Liver (tissue), 9 donors: Measurements from ENCODE around the gene ASB2. TPM values are rescaled to one million over a fixed set of nuclear protein-coding genes. Genes with fewer than 3 reads are reported as not detected.
A peak's percentile ranks its signal among the peaks of the same experiment; 100 is the strongest.

Source experiments
- DNase-seq: peaks from one replicate; pipeline ENCODE4 v3.0.0-alpha.2; 2017; ENCODE audit warnings: low spot score
- H3K27ac ChIP-seq, 2 donors: one replicate each; pipeline ENCODE4 v1.7.0; 2013; ENCODE audit warnings: inconsistent platforms in 2 of 2, low read length in 2 of 2, control low read depth in 1 of 2, low read depth in 1 of 2, mild to moderate bottlenecking in 1 of 2
- H3K27me3 ChIP-seq, 4 donors: one replicate each; pipeline versions ENCODE4 v1.6.1 to v1.7.0; 2013; ENCODE audit warnings: low read length in 3 of 4, inconsistent platforms in 1 of 4, mild to moderate bottlenecking in 1 of 4, moderate library complexity in 1 of 4; ENCODE audit not compliant: control insufficient read depth in 4 of 4, insufficient read depth in 4 of 4
- H3K36me3 ChIP-seq, 4 donors: one replicate each; pipeline versions ENCODE4 v1.6.1 to v1.7.0; 2013; ENCODE audit warnings: low read length in 3 of 4, mild to moderate bottlenecking in 3 of 4, low read depth in 1 of 4, moderate library complexity in 1 of 4; ENCODE audit not compliant: control insufficient read depth in 4 of 4, insufficient read depth in 3 of 4
- H3K4me1 ChIP-seq, 4 donors: one replicate each; pipeline versions ENCODE4 v1.6.1 to v1.7.0; 2013; ENCODE audit warnings: low read length in 3 of 4, mild to moderate bottlenecking in 3 of 4, moderate library complexity in 1 of 4; ENCODE audit not compliant: control insufficient read depth in 4 of 4, insufficient read depth in 4 of 4
- H3K4me3 ChIP-seq, 3 donors: one replicate each; pipeline versions ENCODE4 v1.6.1 to v1.7.0; 2013; ENCODE audit warnings: low read length in 3 of 3, control low read depth in 1 of 3, low read depth in 1 of 3, mild to moderate bottlenecking in 1 of 3
- H3K9ac ChIP-seq, 2 donors: one replicate each; pipeline ENCODE4 v1.7.0; 2013; ENCODE audit warnings: low read length in 2 of 2, mild to moderate bottlenecking in 2 of 2, moderate library complexity in 2 of 2, control low read depth in 1 of 2, low read depth in 1 of 2
- H3K9me3 ChIP-seq, 4 donors: one replicate each; pipeline versions ENCODE4 v1.6.1 to v1.7.0; 2013; ENCODE audit warnings: low read length in 3 of 4; ENCODE audit not compliant: control insufficient read depth in 4 of 4
- ATF3 ChIP-seq: IDR thresholded peaks from 2 replicates; pipeline ENCODE4 v1.6.1; 2016; ENCODE audit warnings: antibody characterized with exemption
- CTCF ChIP-seq: fragments of 150-350 bp; IDR thresholded peaks from 2 replicates; pipeline ENCODE4 v1.5.1; 2017; ENCODE audit warnings: improper control_type of control experiment, low read depth, low read length; ENCODE audit not compliant: missing input control
- EGR1 ChIP-seq, 2 donors: IDR thresholded peaks; 2 replicates each; pipeline ENCODE4 v1.6.1; 2016 to 2018; ENCODE audit warnings: antibody characterized with exemption in 2 of 2, low read depth in 2 of 2
- FOXA1 ChIP-seq: IDR thresholded peaks from 2 replicates; pipeline ENCODE4 v1.6.1; 2016; ENCODE audit warnings: antibody characterized with exemption
- FOXA2 ChIP-seq: IDR thresholded peaks from 2 replicates; pipeline ENCODE4 v1.6.1; 2016; ENCODE audit warnings: antibody characterized with exemption
- GABPA ChIP-seq, 2 donors: IDR thresholded peaks in 1 of 2; conservative IDR thresholded peaks in 1 of 2; 2 replicates each; pipeline ENCODE4 v1.6.1; 2016; ENCODE audit warnings: antibody characterized with exemption in 2 of 2, mild to moderate bottlenecking in 1 of 2, moderate library complexity in 1 of 2
- HNF4G ChIP-seq: IDR thresholded peaks from 2 replicates; pipeline ENCODE4 v1.6.1; 2016; ENCODE audit warnings: antibody characterized with exemption
- JUND ChIP-seq, 2 donors: IDR thresholded peaks; 2 replicates each; pipeline ENCODE4 v1.6.1; 2016; ENCODE audit warnings: antibody characterized with exemption in 2 of 2
- MAX ChIP-seq: IDR thresholded peaks from 2 replicates; pipeline ENCODE4 v1.6.1; 2016; ENCODE audit warnings: antibody characterized with exemption
- RAD21 ChIP-seq, 2 donors: IDR thresholded peaks; 2 replicates each; pipeline ENCODE4 v1.6.1; 2016; ENCODE audit warnings: antibody characterized with exemption in 2 of 2, mild to moderate bottlenecking in 2 of 2
- REST ChIP-seq: IDR thresholded peaks from 2 replicates; pipeline ENCODE4 v1.6.1; 2016; ENCODE audit warnings: antibody characterized with exemption, mild to moderate bottlenecking
- RXRA ChIP-seq, 2 donors: IDR thresholded peaks; 2 replicates each; pipeline ENCODE4 v1.6.1; 2017 to 2018; ENCODE audit warnings: antibody characterized with exemption in 2 of 2, mild to moderate bottlenecking in 1 of 2
- TAF1 ChIP-seq: conservative IDR thresholded peaks from 2 replicates; pipeline ENCODE4 v1.6.1; 2016; ENCODE audit warnings: antibody characterized with exemption, mild to moderate bottlenecking
- YY1 ChIP-seq: IDR thresholded peaks from 2 replicates; pipeline ENCODE4 v1.6.1; 2016; ENCODE audit warnings: antibody characterized with exemption, mild to moderate bottlenecking
- WGBS: extraction: QIAGEN DNeasy Blood & Tissue Kit; methylation state at CpG from one replicate; pipeline ENCODE4 v1.1.7; 2013; 5-methylcytosine and 5-hydroxymethylcytosine counted together
- polyA plus RNA-seq, 2 donors: library from polyadenylated mRNA; stranded (reverse) in 1 of 2; unstranded in 1 of 2; fragments of 200-250 nt in 1 of 2; fragments of >200 nt in 1 of 2; fragmentation: Nextera tagmentation in 1 of 2; extraction: Ambion mirVana in 1 of 2; gene quantifications; one replicate each; pipeline versions ENCODE4 v1.2.1 to v1.2.3, GENCODE V29; 2013 to 2015
- total RNA-seq, 2 donors: library from RNA; depleted of rRNA; stranded (reverse); fragments of >200 nt; gene quantifications; one replicate each; pipeline ENCODE4 v1.2.3, GENCODE V29; 2014
- TF ChIP-seq, protein P1 (sequence below): IDR thresholded peaks from 2 replicates; pipeline ENCODE4 v1.6.1; 2016; ENCODE audit warnings: antibody characterized with exemption
- donor health status: healthy.
- donor health status: healthy.
- donor health status: healthy.
- donor health status: healthy.
- donor health status: healthy.

ASB2 gene
- total and polyA plus RNA-seq, 4 donors, result 0.18 to 0.56 (median 0.38) TPM

GRCh38 chr14:93893661-93894261, 82.6 kb downstream of the ASB2 start:
- Histone ChIP-seq H3K4me3 (no peak overlapping the region), H3K9me3 (no peaks in the 10 kb centered on the region), H3K27me3 (no peaks in the 10 kb centered on the region), H3K27ac (no peak overlapping the region), H3K4me1 (no peaks in the 10 kb centered on the region), H3K9ac (no peak overlapping the region), H3K36me3 (no peaks in the 10 kb centered on the region)
- no peak for DNase-seq
- TF ChIP-seq ATF3, result no peak
- TF ChIP-seq TAF1, result no peak
- no peak for TF ChIP-seq FOXA1
- no peak for TF ChIP-seq JUND (IDR thresholded peaks at IDR 0.05)
- TF ChIP-seq, protein P1, sequence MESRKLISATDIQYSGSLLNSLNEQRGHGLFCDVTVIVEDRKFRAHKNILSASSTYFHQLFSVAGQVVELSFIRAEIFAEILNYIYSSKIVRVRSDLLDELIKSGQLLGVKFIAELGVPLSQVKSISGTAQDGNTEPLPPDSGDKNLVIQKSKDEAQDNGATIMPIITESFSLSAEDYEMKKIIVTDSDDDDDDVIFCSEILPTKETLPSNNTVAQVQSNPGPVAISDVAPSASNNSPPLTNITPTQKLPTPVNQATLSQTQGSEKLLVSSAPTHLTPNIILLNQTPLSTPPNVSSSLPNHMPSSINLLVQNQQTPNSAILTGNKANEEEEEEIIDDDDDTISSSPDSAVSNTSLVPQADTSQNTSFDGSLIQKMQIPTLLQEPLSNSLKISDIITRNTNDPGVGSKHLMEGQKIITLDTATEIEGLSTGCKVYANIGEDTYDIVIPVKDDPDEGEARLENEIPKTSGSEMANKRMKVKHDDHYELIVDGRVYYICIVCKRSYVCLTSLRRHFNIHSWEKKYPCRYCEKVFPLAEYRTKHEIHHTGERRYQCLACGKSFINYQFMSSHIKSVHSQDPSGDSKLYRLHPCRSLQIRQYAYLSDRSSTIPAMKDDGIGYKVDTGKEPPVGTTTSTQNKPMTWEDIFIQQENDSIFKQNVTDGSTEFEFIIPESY, result no peak
- no peak for TF ChIP-seq CTCF
- no peak for TF ChIP-seq GABPA (IDR thresholded peaks at IDR 0.05 in 1 of 2, conservative IDR thresholded peaks at IDR 0.05 in 1 of 2)
- no peak for TF ChIP-seq HNF4G
- 80% methylated on average over 12 of the region's 12 CpGs for WGBS

GRCh38 chr14:93892923-93893558, 83.3 kb downstream of the ASB2 start:
- no peaks in the 10 kb centered on the region for H3K4me1 ChIP-seq
- peak; percentile 84 for DNase-seq
- 36% methylated on average over 13 of the region's 13 CpGs for WGBS
- no peaks in the 10 kb centered on the region for H3K9me3 ChIP-seq
- TF ChIP-seq MAX (no peak), FOXA2 (no peak), YY1 (no peak), EGR1 (IDR thresholded peaks at IDR 0.05; ENCODE audit: low read depth in 2 of 2) (no peak), RAD21 (IDR thresholded peaks at IDR 0.05) (peak; percentile 74 to 85), CTCF (peak; percentile 94), JUND (IDR thresholded peaks at IDR 0.05) (no peak), RXRA (IDR thresholded peaks at IDR 0.05) (no peak), REST (no peak)
- TF ChIP-seq, protein P1, result no peak
- H3K27ac ChIP-seq, result no peak overlapping the region
- H3K36me3 ChIP-seq, result no peaks in the 10 kb centered on the region
- no peak overlapping the region for H3K4me3 ChIP-seq
- no peaks in the 10 kb centered on the region for H3K27me3 ChIP-seq
- H3K9ac ChIP-seq, result no peak overlapping the region
